ENCODE data around the gene TMEM191C.
"Not testable (repeated sequence)": the region's sequence is repeated elsewhere in the genome, so short reads cannot be mapped to it uniquely, and the experiment has no call there.

DNA sequence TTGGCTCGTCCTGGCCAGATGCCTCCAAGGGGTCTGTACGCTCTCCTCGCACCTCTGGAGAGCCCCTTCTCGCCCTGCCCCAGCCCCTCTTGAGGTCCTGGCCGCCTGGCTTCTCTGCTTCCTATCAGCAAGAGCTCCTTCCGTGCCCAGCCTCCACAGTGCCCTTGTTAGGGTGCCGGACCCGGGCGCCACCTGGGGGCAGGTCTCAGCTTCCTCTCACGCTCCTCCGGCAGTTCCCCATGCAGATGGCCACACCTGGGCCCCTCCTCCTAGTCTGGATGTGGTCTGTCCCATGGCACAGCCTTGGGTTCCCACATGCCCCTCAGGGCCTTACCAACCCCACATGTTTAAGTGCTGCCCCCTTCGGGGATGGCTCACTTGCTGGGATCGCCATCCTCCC is 6.5 kb downstream of the TMEM191C start:
- not testable (repeated sequence) for TF ChIP-seq SUZ12 (IDR thresholded peaks at IDR 0.05; ENCODE audit: extremely low read depth, insufficient read depth, insufficient read length); ZNF274 (IDR thresholded peaks at IDR 0.05; ENCODE audit: low read depth, low read length); YY1 (IDR thresholded peaks at IDR 0.05; ENCODE audit: insufficient read depth, insufficient read length)
